Fibroblast of villous mesenchyme (primary cell): ENCODE measurements around the gene DLGAP3. TPM values are rescaled to one million over a fixed set of nuclear protein-coding genes. Genes with fewer than 3 reads are reported as not detected.
"Not testable (repeated sequence)": the region's sequence is repeated elsewhere in the genome, so short reads cannot be mapped to it uniquely, and the experiment has no call there.

ENCODE experiments used
- DNase-seq: peaks from one replicate; pipeline ENCODE4 v3.0.0-alpha.2; 2010; ENCODE audit warnings: low read depth
- H3K4me3 ChIP-seq: 2 replicates; pipeline ENCODE4 v1.5.1; 2011; ENCODE audit warnings: low read depth, mild to moderate bottlenecking, low read length
- CTCF ChIP-seq: IDR thresholded peaks from 2 replicates; pipeline ENCODE4 v1.5.1; 2012; ENCODE audit warnings: low read depth, mild to moderate bottlenecking, low read length; ENCODE audit not compliant: insufficient read depth
- total RNA-seq: library from RNA; depleted of rRNA; stranded (reverse); fragments of >200 nt; gene quantifications from 2 replicates; pipeline ENCODE4 v1.2.3, GENCODE V29; 2012

The DLGAP3 gene
- total RNA-seq, 1 donor = under 0.01 TPM

GRCh38 chr1:34946211-34946610, 16.8 kb upstream of the DLGAP3 start:
- TF ChIP-seq CTCF = no peak
- no peak for DNase-seq
- H3K4me3 ChIP-seq = no peak overlapping the region

GRCh38 chr1:34941798-34942197, 12.3 kb upstream of the DLGAP3 start:
- H3K4me3 ChIP-seq, DNase-seq: not testable (repeated sequence)

- DNase-seq = no peak
- TF ChIP-seq CTCF = no peak
- H3K4me3 ChIP-seq = no peak overlapping the region
Observed at GRCh38 chr1:34930702-34931071, 1.2 kb upstream of the DLGAP3 start.

GRCh38 chr1:34929853-34930701, 627 bp upstream of the DLGAP3 start:
- no peak for DNase-seq
- no peak for TF ChIP-seq CTCF
- H3K4me3 ChIP-seq = no peak overlapping the region

GRCh38 chr1:34928699-34929496, 552 bp downstream of the DLGAP3 start:
- no peak overlapping the region for H3K4me3 ChIP-seq
- DNase-seq = no peak
- TF ChIP-seq CTCF = no peak

- TF ChIP-seq CTCF = no peak
- no peak for DNase-seq
- H3K4me3 ChIP-seq = no peak overlapping the region
Observed at GRCh38 chr1:34928066-34928696, 1.3 kb downstream of the DLGAP3 start.

GRCh38 chr1:34927316-34927715, 2.1 kb downstream of the DLGAP3 start:
- DNase-seq = no peak
- H3K4me3 ChIP-seq = no peak overlapping the region
- TF ChIP-seq CTCF = no peak
